OCI-LY7 (cell line): Measurements from ENCODE around the gene GSTM1. TPM values are rescaled to one million over a fixed set of nuclear protein-coding genes. Genes with fewer than 3 reads are reported as not detected.

Source experiments
- BruUV-seq: library from RNA; stranded (reverse); fragments of 400-500 nt; replicated peaks from 2 replicates; lab custom pipeline; 2021; lab: Mats Ljungman, UMichigan
- CTCF ChIA-PET: fragments of 300-600 bp; sonication (Branson Sonifier 250); formaldehyde crosslinking; loops from one replicate; lab custom pipeline; 2022; ENCODE audit warnings: antibody characterized with exemption; ENCODE audit not compliant: unreplicated experiment; lab: Charles Lee
- POLR2A ChIA-PET: fragments of 300-600 bp; sonication (Branson Sonifier 250); formaldehyde crosslinking; loops from one replicate; lab custom pipeline; 2022; ENCODE audit warnings: antibody characterized with exemption; lab: Charles Lee
- DNase-seq: peaks from one replicate; pipeline ENCODE4 v3.0.0-alpha.2; 2015; ENCODE audit warnings: low spot score
- H2AFZ ChIP-seq: fragments of 200-600 bp; sonication (generic), shearing (Covaris generic); 2 replicates; pipeline ENCODE4 v1.6.1; 2014; ENCODE audit warnings: mild to moderate bottlenecking, antibody characterized with exemption, low read length, moderate library complexity
- H3K27ac ChIP-seq: fragments of 200-600 bp; sonication (generic); 2 replicates; pipeline ENCODE4 v1.5.1; 2014; ENCODE audit warnings: mixed run types, low read depth, mild to moderate bottlenecking, moderate library complexity, low read length, inconsistent platforms; ENCODE audit not compliant: poor library complexity, severe bottlenecking
- H3K36me3 ChIP-seq: fragments of 200-600 bp; sonication (generic); 2 replicates; pipeline ENCODE4 v1.6.1; 2014; ENCODE audit warnings: mild to moderate bottlenecking, antibody characterized with exemption, low read length, moderate library complexity, mixed read lengths; ENCODE audit not compliant: insufficient read depth
- H3K4me1 ChIP-seq: fragments of 200-600 bp; sonication (generic); 2 replicates; pipeline ENCODE4 v1.5.1; 2014; ENCODE audit warnings: mild to moderate bottlenecking, low read length; ENCODE audit not compliant: insufficient read depth, poor library complexity, severe bottlenecking
- H3K4me2 ChIP-seq: fragments of 200-600 bp; sonication (generic); 2 replicates; pipeline ENCODE4 v1.6.1; 2014; ENCODE audit warnings: mild to moderate bottlenecking, low read length
- H3K4me3 ChIP-seq: fragments of 200-600 bp; sonication (generic); 2 replicates; pipeline ENCODE4 v1.5.1; 2014; ENCODE audit warnings: mild to moderate bottlenecking, low read depth, low read length; ENCODE audit not compliant: poor library complexity, severe bottlenecking
- H3K79me2 ChIP-seq: fragments of 200-600 bp; sonication (generic); 2 replicates; pipeline ENCODE4 v1.6.1; 2016; ENCODE audit warnings: low read depth, mild to moderate bottlenecking, low read length, moderate library complexity, mixed read lengths; ENCODE audit not compliant: insufficient read depth
- H3K9me2 ChIP-seq: fragments of 200-600 bp; sonication (generic); 2 replicates; pipeline ENCODE4 v1.6.1; 2016; ENCODE audit warnings: mild to moderate bottlenecking, low read length, mixed read lengths; ENCODE audit not compliant: insufficient read depth
- H3K9me3 ChIP-seq: fragments of 200-600 bp; sonication (generic); 2 replicates; pipeline ENCODE4 v1.6.1; 2014; ENCODE audit warnings: mild to moderate bottlenecking, mixed run types, low read length, mixed read lengths
- H4K20me1 ChIP-seq: fragments of 200-600 bp; sonication (generic); 2 replicates; pipeline ENCODE4 v1.6.1; 2014; ENCODE audit warnings: mild to moderate bottlenecking, antibody characterized with exemption, low read length, moderate library complexity, mixed read lengths; ENCODE audit not compliant: insufficient read depth
- CTCF ChIP-seq: fragments of 200-600 bp; sonication (generic); conservative IDR thresholded peaks from 2 replicates; pipeline ENCODE4 v1.5.1; 2014; ENCODE audit warnings: mild to moderate bottlenecking, antibody characterized with exemption, low read length, moderate library complexity, mixed read lengths
- EZH2phosphoT487 ChIP-seq: fragments of 200-600 bp; sonication (generic); IDR thresholded peaks from 2 replicates; pipeline ENCODE4 v1.6.1; 2018; ENCODE audit warnings: low read depth, borderline replicate concordance, mild to moderate bottlenecking, mixed run types, antibody characterized with exemption, low read length, moderate library complexity, mixed read lengths
- intact Hi-C: fragments of 100-400 bp; cut with micrococcal nuclease; formaldehyde crosslinking; loops from one replicate; pipeline ENCODE4 v1.10.0; 2022; ENCODE audit not compliant: unreplicated experiment
- total RNA-seq, 2 experiments: library from RNA; depleted of rRNA in 1 of 2; stranded (reverse); fragments of >200 nt in 1 of 2; shearing (Covaris generic) in 1 of 2; gene quantifications; 2 replicates each; pipeline ENCODE4 v1.2.3, GENCODE V29; 2014 to 2022

GSTM1 gene
- total RNA-seq, 2 experiments from 2014 or later: not detected

- Histone ChIP-seq H3K27ac (no peak overlapping the region), H3K79me2 (no peaks in the 10 kb centered on the region), H3K4me1 (no peaks in the 10 kb centered on the region), H3K9me2 (no peaks in the 10 kb centered on the region), H3K36me3 (no peaks in the 10 kb centered on the region), H2AFZ (no peak overlapping the region), H4K20me1 (no peaks in the 10 kb centered on the region), H3K4me3 (no peak overlapping the region), H3K9me3 (no peaks in the 10 kb centered on the region), H3K4me2 (no peak overlapping the region)
- intact Hi-C loops: loop anchor here (5.0 kb wide), 2 partner anchors 131 to 341 kb away; partner anchors contain the start of gene AHCYL1
- no peak for DNase-seq
- POLR2A ChIA-PET: interaction anchor here (2.0 kb wide), 1 partner anchor 101 kb away, joined by 5 read pairs; the partner anchor contains the start of gene GPR61
- TF ChIP-seq EZH2phosphoT487 (no peak), CTCF (no peak)
- no TSS peak for BruUV-seq
- CTCF ChIA-PET: interaction anchor here (1.2 to 2.7 kb wide), 8 partner anchors 8 to 343 kb away, joined by 3 to 20 read pairs (median 8); partner anchors contain the start of genes AHCYL1, AMPD2, GNAI3 and GNAT2
Measured at GRCh38 chr1:109641078-109641740, 46.4 kb upstream of the GSTM1 start.

GRCh38 chr1:109641861-109642260, 45.8 kb upstream of the GSTM1 start:
- CTCF ChIA-PET: interaction anchor here (1.4 to 2.7 kb wide), 3 partner anchors 95 to 342 kb away, joined by 4 to 20 read pairs (median 14); partner anchors contain the start of gene AHCYL1
- Histone ChIP-seq H3K4me3 (no peak overlapping the region), H3K4me2 (no peak overlapping the region), H3K9me3 (no peaks in the 10 kb centered on the region), H3K79me2 (no peaks in the 10 kb centered on the region), H3K36me3 (no peaks in the 10 kb centered on the region), H2AFZ (no peak overlapping the region), H3K4me1 (no peaks in the 10 kb centered on the region), H4K20me1 (no peaks in the 10 kb centered on the region), H3K9me2 (no peaks in the 10 kb centered on the region), H3K27ac (no peak overlapping the region)
- TF ChIP-seq EZH2phosphoT487 (no peak), CTCF (no peak)
- intact Hi-C loops: loop anchor here (5.0 kb wide), 2 partner anchors 130 to 340 kb away; partner anchors contain the start of gene AHCYL1
- no TSS peak for BruUV-seq
- no peak for DNase-seq
- POLR2A ChIA-PET: no interaction called here

- Histone ChIP-seq H3K4me3 (no peak overlapping the region), H3K36me3 (no peaks in the 10 kb centered on the region), H3K9me3 (no peaks in the 10 kb centered on the region), H3K4me2 (no peak overlapping the region), H3K9me2 (no peaks in the 10 kb centered on the region), H3K27ac (no peak overlapping the region), H4K20me1 (no peaks in the 10 kb centered on the region), H2AFZ (no peak overlapping the region), H3K79me2 (no peaks in the 10 kb centered on the region), H3K4me1 (no peaks in the 10 kb centered on the region)
- intact Hi-C loops: loop anchor here (5.0 kb wide), 2 partner anchors 130 to 340 kb away; partner anchors contain the start of gene AHCYL1
- TF ChIP-seq CTCF: no peak
- no peak for TF ChIP-seq EZH2phosphoT487
- no peak for DNase-seq
- ChIA-PET CTCF (interaction anchor here (0.7 kb wide), 1 partner anchor 337 kb away, joined by 3 read pairs; no protein-coding TSS in a partner anchor), POLR2A (no interaction called here)
- no TSS peak for BruUV-seq
Measured at GRCh38 chr1:109642626-109643025, 45.0 kb upstream of the GSTM1 start.
